GM20431 (cell line): ENCODE data around the gene TMEM256.

Experiments used
- in situ Hi-C: fragments of 300-500 bp; cut with MseI, MboI; formaldehyde crosslinking; loops from one replicate; pipeline ENCODE4 v1.15.0; 2020; ENCODE audit warnings: low sequenced_read_pairs; ENCODE audit not compliant: unreplicated experiment

Gene TMEM256

DNA sequence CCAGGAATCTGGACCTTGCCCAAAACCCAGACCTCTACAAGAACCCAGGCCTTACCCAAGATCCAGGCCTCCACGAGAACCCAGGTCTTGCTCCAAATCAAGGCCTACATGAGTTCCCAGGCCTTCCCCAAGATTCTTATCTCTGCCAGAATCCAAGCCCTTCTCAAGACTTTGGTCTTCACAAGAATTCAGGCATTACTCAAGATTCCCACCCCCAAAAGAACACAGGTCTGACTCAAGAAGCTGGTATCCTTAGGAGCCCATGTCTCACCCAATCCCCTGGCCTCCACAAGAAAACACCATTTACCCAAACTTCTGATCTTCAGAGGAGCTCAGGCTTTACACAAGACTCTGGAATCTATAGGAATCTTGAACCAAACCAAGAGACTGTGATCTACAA lies 27.3 kb upstream of the TMEM256 start:
- in situ Hi-C loops, result no loop called here

DNA sequence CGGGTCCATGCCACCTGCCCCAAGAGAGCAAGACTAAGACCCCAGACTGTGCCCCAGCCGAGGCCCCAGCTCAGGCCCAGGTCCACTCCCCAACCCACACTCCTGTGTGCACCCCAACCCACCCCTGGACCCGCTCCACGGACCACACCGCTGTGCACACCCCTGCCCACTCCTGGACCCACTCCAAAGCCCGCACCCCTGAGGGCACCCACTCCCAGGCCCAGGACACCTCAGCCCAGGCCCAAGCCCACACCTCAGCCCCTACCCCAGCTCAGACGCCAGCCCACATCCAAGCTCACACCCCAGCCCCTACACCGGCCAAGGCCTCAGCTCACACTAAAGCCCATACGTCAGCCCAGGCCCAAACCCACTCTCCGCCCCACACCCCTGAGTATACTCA lies 25.8 kb upstream of the TMEM256 start:
- in situ Hi-C loops, result no loop called here

DNA sequence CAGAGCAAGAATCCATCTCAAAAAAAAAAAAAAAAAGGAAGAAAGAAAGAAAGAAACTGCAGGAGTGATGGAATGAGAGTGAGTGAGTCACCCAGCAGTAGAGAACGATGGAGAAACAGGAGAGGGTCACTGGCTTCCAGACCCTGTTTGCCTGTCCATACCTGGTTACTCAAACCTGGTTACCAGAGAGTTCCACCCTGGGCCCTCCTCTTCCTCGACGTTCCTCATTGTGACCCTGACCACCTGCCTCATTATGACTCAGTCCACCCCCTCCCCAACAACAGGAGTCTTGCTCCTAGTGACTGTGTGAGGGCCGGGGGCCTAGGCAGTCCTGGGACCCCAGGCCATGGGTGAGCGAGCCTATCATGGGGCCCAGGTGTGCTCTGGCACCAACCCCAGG lies 24.7 kb upstream of the TMEM256 start, which contains the start of gene SPEM3:
TSS of gene SPEM3 (plus strand) at position 301 of the 400 bp plus-strand sequence. CDS start at position 347, 46 bp downstream.
- in situ Hi-C loops, result no loop called here

DNA sequence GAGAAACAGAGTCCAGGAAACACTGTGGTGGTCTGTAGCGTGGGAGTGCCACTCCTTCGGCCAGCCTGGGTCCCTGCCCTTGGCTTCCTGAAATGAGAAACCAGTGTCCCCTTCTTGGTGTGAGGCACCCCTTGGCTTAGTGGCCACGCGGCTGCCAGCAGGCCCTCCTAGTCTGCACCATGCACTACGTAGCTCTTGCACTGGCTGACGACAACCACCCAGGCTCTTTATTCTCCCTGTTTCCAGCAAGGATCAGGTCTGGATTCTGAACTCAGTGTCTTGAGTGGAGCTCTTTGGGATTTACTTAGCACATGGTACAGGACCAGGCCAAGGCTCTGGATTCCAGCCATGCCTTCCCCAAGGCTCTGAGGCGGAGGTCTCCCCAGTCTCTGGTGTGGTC lies 23.7 kb upstream of the TMEM256 start:
- in situ Hi-C loops, result no loop called here

DNA sequence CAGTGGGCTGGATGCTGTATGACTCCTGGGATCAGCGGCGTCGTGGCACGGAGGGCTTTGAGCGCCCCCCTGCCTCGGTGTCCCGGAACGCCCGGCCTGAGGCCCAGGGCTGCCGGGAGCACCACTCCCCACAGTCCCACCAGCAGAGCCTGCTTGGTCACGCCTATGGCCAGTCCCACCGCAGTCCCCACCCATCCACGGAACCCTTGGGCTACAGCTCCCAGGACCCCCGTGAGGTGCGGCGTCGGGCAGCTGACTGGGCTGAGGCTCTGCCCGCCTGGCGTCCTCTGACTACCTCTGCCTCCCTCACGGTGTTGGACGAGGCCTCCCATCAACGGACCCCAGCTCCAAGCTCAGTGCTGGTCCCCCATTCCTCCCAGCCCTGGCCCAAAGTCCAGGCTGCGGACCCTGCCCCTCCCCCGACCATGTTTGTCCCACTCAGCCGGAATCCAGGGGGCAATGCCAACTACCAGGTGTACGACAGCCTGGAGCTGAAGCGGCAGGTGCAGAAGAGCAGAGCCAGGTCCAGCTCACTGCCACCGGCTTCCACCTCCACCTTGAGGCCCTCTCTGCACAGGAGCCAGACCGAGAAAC lies 23.1 kb upstream of the TMEM256 start:
- in situ Hi-C loops, result no loop called here

DNA sequence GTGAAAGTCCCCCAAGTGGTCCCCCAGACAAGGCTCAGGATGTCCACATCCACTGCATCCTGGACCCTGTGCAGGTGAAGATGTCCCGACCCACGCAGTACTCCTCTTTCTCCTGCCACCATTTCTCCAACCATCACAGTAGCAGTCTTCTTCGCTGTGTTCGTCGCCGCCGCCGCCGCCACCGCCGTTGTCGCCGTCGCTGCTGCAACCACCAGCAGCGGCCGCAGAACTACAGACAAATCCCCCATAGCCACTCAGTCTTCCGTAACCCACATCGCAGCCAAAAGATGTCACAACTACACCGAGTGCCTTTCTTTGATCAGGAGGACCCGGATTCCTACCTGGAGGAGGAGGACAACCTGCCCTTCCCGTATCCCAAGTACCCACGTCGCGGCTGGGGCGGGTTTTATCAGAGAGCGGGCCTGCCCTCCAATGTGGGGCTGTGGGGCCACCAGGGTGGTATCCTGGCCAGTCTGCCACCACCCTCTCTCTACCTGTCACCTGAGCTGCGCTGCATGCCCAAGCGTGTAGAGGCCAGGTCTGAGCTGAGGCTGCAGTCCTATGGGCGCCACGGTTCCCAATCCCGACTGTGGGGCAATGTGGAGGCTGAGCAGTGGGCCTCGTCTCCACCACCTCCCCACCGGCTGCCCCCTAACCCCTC lies 22.4 kb upstream of the TMEM256 start:
- in situ Hi-C loops, result no loop called here

DNA sequence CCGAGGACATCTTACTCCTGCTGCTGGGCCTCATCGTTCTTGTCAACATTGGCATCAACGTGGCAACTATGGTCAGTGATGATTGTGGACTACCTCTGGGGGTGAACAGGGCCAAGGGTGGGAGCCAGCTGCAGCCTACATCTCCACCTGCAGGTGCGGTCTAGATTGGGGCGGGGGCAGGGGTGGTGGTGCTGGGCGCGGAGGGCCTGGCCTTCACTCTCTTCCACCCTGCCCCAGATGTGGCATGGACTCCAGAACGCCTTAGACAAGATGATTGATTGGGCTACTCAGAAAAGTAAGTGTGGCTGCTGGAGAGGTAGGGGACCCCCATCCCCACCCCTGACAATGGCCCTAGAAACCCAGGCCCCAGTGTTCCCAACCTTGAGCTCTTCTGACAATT lies 21.9 kb upstream of the TMEM256 start:
- in situ Hi-C loops, result no loop called here

DNA sequence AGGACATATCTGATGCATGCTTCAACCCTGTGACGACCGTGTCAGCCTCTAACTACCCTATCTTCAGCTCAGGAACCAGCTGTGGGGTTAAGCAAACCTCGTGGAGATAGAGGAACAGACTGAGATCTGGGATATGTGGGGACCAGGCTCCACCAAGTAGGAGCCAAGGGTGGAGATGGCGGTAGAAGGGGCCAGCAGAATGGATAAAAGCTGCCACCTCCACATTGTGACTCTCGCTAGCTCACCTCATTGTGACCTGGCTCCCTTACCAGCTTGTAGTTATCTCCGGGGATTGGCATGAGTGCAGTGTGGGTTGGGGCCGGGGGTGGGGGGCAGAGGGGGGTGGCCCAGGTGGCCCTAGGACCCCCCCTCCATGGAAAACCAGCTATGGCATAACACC lies 21.4 kb upstream of the TMEM256 start, which contains the start of gene SPEM2:
TSS of gene SPEM2 (plus strand) at position 301 of the 400 bp plus-strand sequence. CDS start at position 374, 73 bp downstream.
- in situ Hi-C loops, result no loop called here

DNA sequence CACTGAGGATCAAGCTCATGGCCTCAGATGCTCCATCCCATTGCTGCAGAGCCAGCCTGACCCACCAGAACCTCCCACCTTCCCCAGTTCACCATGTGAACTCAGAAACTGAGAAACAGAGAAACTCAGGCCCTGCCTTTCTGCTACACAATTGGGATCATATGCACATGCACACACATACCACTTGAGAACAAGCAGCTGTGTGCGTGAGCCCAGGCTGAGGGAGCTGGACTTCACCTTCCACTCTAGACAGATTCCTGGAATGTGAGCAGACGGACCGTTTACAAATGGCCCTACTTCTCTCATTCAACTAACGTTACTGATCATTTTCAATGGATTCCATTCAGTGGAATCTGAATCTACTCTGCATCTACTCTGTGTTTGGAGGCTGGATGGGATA lies 19.8 kb upstream of the TMEM256 start:
- in situ Hi-C loops, result no loop called here

DNA sequence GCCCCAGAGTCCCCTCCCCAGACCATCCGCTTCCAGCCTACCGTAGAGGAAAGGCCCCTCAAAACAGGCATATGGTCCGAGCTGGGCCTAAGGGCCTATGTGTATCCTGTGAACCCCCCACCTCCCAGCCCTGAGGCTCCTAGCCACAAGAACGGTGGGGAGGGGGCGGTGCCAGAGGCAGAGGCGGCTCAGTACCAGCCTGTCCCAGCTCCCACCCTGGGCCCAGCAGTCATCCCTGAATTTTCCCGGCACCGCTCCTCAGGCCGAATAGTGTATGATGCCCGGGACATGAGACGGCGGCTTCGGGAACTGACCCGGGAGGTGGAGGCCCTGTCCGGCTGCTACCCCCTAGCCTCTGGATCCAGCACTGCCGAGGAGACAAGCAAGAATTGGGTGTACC lies 17.3 kb upstream of the TMEM256 start:
- in situ Hi-C loops, result no loop called here

DNA sequence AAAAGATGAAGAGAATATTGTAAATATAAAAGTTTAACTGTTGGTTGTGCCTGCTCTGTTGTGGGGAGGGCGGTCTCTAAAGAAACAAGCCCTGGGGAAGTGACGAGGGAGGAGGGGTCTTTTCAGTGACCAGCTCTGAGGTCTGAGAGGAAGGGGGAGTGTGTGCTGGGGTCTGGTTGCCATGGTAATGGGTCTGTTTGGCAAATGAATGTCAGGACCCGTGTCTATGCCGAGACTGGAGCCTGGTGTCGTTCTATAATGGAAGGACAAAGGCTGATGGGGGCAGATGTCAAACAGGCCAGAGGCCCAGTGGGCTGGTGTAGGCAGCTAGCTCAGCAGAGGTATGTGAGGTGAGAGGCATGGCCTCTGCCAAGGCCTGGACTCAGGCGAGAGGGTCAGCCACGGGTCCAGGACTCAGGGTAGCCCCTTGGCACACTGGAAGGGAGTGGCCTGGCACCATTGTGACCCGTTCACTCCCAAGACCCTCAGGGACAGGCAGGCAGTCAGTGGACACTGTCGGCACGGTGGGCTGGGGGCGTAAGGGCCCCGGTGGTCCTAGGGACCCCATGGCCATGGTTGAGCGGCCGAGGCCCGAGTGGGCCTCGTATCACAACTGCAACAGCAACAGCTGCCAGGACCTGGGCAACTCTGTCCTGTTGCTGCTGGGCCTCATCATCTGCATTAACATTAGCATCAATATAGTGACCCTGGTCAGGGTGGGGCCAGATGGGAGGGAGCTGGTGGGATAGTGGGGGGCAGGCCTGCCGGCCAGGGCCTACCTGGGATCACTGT lies 16.1 kb upstream of the TMEM256 start, which contains the start of gene SPEM1:
TSS of gene SPEM1 (plus strand) at position 506 of the 792 bp plus-strand sequence. CDS start at position 567, 61 bp downstream.
- in situ Hi-C loops, result no loop called here

DNA sequence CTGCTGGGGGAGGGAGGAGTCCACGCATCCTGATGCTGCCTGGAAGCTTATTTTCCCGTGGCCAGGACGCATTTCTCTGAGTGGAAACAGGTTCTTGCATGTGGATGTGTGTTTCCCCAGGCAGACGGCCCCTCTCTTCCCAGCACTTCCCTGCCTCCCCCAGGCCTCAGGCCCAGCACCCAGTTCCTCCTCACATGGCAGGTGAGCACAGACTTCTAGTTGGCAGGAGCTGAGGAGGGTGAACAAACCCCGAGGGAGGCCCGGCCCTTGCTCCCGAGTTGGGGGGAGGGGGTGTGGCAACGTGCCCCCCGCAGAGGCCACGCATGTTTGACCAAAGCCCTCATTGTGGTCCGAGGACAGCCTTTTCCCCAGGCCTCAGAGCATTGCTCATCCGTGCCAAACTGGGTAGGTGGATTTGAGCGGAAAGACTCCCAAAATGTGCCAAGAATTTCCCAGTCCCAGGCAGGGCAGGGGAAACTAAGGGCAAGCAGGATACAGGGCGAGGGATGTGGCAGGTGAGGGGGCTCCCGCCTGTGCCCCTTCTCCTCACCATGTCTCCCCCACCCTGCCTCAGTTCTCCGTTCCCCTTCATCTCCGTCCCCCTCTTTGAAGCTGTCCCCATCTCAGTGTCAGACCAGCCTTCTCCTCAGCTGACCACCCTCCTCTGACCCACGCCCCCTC lies 14.7 kb upstream of the TMEM256 start:
- in situ Hi-C loops, result no loop called here

DNA sequence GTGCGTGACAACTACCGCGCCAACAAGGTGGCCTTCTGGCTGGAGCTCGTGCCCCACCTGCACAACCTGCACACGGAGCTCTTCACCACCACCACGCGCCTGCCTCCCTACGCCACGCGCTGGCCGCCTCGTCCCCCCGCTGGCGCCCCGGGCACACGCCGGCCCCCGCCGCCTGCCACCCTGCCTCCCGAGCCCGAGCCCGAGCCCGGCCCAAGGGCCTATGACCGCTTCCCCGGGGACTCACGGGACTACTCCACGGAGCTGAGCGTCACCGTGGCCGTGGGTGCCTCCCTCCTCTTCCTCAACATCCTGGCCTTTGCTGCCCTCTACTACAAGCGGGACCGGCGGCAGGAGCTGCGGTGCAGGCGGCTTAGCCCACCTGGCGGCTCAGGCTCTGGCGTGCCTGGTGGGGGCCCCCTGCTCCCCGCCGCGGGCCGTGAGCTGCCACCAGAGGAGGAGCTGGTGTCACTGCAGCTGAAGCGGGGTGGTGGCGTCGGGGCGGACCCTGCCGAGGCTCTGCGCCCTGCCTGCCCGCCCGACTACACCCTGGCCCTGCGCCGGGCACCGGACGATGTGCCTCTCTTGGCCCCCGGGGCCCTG lies 13.3 kb upstream of the TMEM256 start:
- in situ Hi-C loops, result no loop called here

DNA sequence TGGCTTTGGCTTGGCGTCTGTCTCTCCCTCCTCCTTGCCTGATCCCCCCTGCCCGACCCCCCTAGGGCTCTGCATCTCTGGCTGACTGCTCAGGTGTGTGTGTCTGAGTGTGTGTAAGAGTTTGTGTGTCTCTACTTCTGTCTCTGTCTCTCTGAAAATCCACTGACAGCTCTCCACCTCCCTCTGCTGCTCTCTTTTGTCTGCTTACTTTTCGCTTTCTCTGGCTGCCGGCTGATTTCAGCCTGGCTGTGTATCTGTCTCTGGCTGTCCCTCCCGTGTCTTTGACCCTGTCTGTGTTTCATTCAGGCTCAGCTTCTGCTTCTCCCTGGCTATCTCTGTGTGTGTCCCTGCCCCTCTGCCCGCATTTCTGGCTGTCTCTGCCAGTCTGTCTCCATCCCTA lies 12.4 kb upstream of the TMEM256 start:
- in situ Hi-C loops, result no loop called here

DNA sequence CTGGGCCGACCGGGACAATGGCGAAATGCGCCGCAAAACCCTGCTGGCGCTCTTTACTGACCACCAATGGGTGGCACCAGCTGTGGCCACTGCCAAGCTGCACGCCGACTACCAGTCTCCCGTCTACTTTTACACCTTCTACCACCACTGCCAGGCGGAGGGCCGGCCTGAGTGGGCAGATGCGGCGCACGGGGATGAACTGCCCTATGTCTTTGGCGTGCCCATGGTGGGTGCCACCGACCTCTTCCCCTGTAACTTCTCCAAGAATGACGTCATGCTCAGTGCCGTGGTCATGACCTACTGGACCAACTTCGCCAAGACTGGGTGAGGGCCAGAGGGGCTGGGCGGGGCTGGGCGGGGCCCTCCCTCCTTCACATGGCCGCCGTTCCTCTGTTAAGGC lies 11.9 kb upstream of the TMEM256 start:
- in situ Hi-C loops, result no loop called here

DNA sequence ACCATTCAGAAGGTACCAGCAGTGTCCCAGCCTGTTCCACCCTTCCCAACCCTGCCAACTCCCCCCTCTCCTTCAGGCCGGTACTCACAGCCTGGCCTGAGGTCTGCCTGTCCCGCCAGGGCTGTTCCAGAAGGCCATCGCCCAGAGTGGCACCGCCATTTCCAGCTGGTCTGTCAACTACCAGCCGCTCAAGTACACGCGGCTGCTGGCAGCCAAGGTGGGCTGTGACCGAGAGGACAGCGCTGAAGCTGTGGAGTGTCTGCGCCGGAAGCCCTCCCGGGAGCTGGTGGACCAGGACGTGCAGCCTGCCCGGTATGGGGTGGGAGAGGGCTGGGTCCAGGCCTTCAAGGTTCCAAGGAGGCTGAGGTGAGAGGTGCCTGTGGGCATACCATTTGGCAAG lies 10.9 kb upstream of the TMEM256 start:
- in situ Hi-C loops, result no loop called here

DNA sequence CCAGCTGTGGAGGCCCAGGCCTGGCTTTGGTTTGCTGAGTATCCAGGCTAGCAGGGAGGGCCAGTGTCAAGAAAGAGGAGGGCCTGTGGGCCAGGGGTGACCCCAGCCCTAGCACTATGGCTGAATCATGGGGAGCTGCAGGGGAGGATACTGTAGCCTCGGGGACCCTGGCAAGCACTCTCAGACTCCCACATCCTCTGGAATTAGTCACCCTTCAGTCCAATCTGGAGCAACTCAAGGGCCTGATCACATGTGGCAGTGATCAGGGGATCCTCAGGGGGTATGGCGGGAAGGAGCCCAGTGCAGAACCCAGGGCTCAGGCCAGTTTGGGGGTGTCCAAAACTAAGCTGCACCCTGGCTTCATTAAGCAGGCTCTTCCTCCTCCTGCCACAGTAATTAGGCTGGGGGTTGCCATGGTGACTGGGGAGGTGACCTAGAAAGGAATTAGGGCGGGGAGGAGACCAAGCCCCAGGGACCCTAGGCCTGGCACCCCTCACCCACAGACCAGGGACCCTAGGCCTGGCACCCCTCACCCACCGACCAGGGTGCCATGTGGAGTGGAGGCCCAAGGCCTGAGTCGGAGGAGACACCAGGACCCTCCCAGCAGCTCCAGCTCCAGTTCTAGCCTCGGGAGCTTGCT lies 9.6 kb upstream of the TMEM256 start:
- in situ Hi-C loops, result no loop called here

DNA sequence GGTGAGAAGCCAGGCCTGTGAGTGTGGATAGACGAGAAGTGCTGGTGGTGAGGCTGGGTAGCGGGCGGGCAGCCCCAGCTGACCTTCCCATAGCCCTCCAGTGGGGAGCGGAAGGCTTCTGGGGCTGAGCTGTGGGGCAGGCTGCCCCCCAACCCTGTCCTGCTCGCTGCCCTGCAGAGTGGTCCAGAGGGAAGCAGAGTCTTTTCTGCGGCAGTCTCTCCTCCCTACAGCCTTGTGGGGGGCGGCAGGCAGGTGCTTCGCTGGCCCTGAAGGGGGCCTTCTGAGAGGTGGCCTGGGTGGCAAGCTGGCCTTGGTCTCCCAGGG lies 7.5 kb upstream of the TMEM256 start:
- in situ Hi-C loops, result no loop called here

DNA sequence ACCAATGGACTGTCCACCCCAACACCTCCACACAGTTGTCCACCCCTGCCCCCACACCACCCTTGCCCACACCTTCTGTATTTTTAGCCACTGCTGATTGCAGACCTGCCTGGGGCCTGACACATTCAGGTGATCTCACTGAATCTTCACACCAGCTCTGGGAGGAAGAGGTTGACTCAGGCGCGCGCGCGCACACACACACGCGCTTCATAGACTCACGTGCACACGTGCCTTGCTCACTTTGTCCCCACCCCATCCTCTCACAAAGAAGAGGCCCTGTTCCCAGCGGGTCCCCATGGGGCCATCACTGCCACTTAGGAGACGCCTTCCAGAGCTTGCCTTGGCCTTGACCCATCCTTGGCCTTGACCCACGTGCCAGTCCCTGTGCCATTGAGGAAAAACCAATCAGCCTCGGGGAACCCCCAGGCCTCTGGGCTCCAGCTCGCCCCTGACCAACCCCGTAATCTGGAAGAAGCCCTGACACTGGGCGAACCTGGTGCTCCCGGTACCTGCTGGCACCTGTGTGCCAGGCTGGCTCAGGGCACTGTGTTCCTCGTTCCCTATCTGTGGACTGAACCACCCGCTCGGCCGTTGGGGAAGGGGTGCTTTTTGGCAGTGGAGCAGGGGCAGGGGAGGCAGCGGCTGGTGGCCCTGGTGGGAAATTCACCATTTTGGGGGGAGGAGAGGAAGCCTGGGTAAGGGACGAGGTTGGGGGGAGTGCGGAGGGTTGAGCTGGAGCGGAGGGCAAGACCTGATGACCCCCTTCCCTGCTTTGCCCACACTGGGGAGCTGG lies 6.9 kb upstream of the TMEM256 start:
- in situ Hi-C loops, result no loop called here
